ENCODE results near the gene DPEP2.
"Not testable (repeated sequence)": the region's sequence is repeated elsewhere in the genome, so short reads cannot be mapped to it uniquely, and the experiment has no call there.

DPEP2 gene

GRCh38 chr16:67950335-67950843 is 48.9 kb downstream of the DPEP2 start:
- no peak for DNase-seq

GRCh38 chr16:67949645-67950044 is 49.6 kb downstream of the DPEP2 start:
- DNase-seq = no peak

GRCh38 chr16:67948015-67948414 is 51.3 kb downstream of the DPEP2 start:
- DNase-seq = no peak

- DNase-seq = no peak
Observed at GRCh38 chr16:67946966-67947558, 52.2 kb downstream of the DPEP2 start.

- DNase-seq = no peak
Observed at GRCh38 chr16:67946128-67946569, 53.1 kb downstream of the DPEP2 start.

- no peak for DNase-seq
Observed at GRCh38 chr16:67945392-67945933, 53.8 kb downstream of the DPEP2 start.

- DNase-seq = no peak
Observed at GRCh38 chr16:67944690-67945391, 54.4 kb downstream of the DPEP2 start.

- DNase-seq = no peak
Observed at GRCh38 chr16:67943619-67944504, 55.4 kb downstream of the DPEP2 start, which contains the start of gene LCAT. LCAT (minus strand) TSS chr16:67944120; CDS start chr16:67944101, 19 bp downstream.

- no peak for DNase-seq
Observed at GRCh38 chr16:67943256-67943618, 56.0 kb downstream of the DPEP2 start.

GRCh38 chr16:67942510-67943255 is 56.6 kb downstream of the DPEP2 start:
- DNase-seq = no peak

- DNase-seq = peak; percentile 25
Observed at GRCh38 chr16:67942200-67942509, 57.1 kb downstream of the DPEP2 start.

GRCh38 chr16:67941469-67942199 is 57.6 kb downstream of the DPEP2 start:
- no peak for DNase-seq

GRCh38 chr16:67940446-67941089 is 58.7 kb downstream of the DPEP2 start:
- DNase-seq = no peak

- peak; percentile 9 for DNase-seq
Observed at GRCh38 chr16:67939507-67940445, 59.5 kb downstream of the DPEP2 start.

GRCh38 chr16:67937713-67938112 is 61.6 kb downstream of the DPEP2 start:
- not testable (repeated sequence) for DNase-seq
